NCI-H2227 (cell line): ENCODE results near the gene DPYSL5.
"Not testable (repeated sequence)": the region's sequence is repeated elsewhere in the genome, so short reads cannot be mapped to it uniquely, and the experiment has no call there.

ENCODE experiments used
- DNase-seq: peaks from one replicate; lab custom pipeline; 2025; ENCODE audit not compliant: unreplicated experiment; lab: John Stamatoyannopoulos, UW

DPYSL5 gene

DNA sequence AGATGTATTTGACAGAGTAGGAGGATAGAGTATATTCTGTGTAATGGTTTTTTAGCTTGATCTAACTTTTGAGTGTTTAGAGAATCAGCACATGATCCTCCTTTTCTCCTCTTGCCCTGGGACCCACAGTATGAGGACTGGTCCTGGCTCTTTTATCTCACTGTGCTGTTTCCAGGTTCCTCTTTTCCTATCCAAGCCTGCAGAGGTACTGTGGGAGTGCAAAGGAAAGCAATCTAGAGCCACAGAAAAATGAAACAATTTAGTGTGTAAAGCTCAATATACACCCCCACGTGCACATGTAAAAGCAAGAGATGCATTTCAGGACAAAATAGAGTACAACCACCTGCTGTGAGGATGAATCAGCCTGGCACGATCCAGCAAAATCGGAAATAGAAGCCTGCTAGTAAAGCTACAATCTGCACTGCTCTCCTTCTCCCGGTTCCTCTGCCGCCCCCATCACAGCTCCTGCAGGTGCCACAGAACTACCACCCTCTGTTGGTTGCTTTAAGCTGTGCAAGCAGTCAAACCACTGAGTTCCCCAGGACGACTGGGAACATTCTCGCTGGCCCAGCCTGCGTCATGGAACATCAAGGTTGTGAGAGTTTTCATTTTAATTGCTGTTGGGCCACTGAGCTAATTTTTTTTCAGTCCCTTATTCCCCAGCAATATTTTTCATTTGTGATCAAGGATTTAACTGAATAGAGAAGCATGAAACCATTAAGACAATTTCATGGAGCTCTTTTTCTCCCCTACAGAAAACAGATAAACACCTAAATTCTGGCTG lies 74.7 kb downstream of the DPYSL5 start:
- DNase-seq: peak; percentile 84

DNA sequence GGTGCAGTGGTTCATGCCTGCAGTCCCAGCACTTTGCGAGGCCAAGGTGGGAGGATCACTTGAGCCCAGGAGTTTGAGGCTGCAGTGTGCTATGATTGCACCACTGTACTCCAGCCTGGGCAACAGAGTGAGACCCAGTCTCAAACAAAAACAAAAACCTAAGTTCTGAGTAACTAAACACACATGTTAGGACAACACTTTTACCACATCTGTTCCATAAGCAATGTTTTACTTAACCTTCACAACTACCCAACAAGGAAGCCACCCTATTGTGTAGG lies 75.2 kb downstream of the DPYSL5 start:
- DNase-seq: not testable (repeated sequence)

DNA sequence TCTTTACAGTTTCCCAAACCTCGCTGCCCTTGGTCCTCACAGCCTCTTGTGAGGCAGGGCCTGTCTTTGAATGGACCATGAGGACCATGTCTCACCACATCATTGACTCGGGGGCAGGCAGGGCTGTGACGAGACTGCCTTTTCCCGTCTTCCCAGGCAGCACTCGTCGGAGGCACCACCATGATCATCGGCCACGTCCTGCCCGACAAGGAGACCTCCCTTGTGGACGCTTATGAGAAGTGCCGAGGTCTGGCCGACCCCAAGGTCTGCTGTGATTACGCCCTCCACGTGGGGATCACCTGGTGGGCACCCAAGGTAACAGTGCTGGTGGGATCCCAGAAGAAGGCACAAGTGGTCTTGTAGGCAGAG lies 76.8 kb downstream of the DPYSL5 start:
- DNase-seq: no peak

GRCh38 chr2:26925100-26925791 lies 77.3 kb downstream of the DPYSL5 start:
- DNase-seq: no peak

GRCh38 chr2:26927221-26927620 lies 79.3 kb downstream of the DPYSL5 start:
- no peak for DNase-seq

- no peak for DNase-seq
Observed at GRCh38 chr2:26932974-26933373, 85.0 kb downstream of the DPYSL5 start.

GRCh38 chr2:26933431-26934334 lies 85.8 kb downstream of the DPYSL5 start:
- DNase-seq: no peak

- DNase-seq: no peak
Observed at GRCh38 chr2:26934335-26934724, 86.4 kb downstream of the DPYSL5 start.

DNA sequence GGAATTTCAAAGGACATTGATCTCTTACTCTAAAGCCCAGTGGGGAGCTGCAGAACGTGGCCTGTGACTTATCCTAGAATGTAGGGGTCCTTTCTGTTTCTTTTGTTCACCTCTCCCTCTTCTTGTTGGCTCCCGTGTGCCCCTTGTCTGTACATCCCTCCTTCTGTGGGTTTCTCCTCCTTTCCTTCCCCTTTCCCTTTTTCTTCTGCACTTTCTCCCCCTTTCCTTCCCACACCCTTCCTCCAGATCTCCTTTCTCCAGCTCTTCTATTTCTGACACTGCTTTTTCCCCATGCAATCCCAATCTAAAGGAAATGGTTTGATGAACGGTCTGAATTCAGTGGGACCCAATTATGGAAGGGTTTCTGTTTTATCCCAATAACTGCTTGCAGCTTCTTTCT lies 87.1 kb downstream of the DPYSL5 start:
- DNase-seq: no peak

DNA sequence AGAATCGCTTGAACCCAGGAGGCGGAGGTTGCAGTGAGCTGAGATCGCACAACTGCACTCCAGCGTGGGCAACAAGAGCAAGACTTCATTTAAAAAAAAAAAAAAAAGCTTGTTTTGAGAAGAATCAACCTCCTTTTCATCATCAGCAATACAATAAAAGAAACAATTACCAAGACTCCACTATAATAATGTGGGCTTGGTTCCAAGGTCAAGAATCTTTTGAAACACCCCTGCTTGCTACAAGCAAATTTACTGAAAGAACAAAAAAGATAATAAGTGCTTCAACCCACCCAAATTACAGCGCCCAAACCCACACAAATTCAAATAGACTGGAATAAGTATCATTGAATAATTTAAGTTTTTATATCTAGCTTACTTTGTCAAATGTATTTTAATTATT lies 88.9 kb downstream of the DPYSL5 start:
- DNase-seq: peak; percentile 34

DNA sequence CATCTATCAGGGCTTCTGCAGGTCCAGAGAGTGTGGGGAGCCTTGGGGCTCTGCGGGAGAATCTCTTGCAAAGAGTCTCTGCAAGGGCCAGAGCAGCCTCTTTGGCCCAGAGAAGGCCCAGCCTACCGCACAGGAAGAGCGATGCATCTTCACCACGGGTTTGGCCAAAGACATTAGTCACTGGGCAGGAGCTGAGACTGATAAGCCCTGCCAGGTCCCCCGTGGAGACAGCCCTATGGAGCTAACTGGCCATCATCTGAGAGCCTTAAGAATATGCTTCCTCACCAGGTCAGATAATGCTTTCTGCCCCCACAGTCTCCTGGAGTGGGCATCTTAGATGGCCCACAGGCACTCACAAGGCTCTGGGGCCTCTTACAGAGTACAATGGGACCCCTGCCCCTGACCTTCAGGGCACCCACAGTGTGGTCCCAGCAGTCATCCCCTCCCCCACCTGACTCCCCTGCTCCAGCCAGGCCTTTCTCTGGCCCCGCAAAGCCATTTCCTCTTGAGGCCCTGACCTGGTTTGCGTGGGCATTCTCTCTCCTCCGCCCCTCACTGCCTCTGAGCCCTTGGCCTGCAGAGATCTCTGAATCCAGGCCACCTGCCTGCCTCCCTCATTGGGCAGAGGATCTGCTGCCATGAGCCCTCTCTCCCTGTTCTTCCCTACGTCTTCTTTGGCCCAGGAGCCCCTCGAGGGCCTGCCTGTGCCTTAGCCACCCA lies 90.6 kb downstream of the DPYSL5 start:
- no peak for DNase-seq

DNA sequence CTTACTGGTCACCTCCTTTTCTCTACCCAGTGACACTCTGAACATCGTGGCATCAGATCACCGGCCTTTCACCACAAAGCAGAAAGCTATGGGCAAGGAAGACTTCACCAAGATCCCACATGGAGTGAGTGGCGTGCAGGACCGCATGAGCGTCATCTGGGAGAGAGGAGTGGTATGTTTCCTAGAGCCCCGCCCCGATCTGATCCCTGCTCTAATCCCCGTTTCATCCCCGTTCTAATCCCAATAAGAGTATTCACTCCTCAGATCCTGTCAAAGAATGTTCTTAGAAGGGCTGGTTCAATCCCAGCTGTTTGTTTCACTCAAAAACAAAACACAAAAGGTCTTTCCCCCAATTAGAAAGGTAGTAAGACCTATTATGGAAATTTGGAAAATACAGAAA lies 92.1 kb downstream of the DPYSL5 start:
- DNase-seq: no peak

DNA sequence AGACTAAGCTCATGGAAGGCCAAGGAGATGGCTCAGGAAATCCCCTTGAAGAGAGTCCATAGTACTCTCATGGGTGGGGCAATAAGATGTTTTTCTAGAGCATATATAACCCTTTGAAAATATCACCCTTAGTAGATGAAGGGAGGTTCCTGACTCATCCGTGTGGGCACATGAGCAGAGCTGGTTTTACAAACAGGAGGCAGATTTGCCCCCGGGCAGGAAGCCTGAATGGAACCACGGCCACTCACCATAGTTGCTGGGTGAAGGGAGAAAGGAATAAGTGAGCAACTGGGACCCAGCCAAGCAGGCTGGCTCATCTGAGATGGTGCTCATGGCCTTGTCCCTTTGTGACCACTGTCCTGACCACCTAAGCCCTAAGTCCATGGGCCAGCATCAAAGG lies 93.6 kb downstream of the DPYSL5 start:
- no peak for DNase-seq

DNA sequence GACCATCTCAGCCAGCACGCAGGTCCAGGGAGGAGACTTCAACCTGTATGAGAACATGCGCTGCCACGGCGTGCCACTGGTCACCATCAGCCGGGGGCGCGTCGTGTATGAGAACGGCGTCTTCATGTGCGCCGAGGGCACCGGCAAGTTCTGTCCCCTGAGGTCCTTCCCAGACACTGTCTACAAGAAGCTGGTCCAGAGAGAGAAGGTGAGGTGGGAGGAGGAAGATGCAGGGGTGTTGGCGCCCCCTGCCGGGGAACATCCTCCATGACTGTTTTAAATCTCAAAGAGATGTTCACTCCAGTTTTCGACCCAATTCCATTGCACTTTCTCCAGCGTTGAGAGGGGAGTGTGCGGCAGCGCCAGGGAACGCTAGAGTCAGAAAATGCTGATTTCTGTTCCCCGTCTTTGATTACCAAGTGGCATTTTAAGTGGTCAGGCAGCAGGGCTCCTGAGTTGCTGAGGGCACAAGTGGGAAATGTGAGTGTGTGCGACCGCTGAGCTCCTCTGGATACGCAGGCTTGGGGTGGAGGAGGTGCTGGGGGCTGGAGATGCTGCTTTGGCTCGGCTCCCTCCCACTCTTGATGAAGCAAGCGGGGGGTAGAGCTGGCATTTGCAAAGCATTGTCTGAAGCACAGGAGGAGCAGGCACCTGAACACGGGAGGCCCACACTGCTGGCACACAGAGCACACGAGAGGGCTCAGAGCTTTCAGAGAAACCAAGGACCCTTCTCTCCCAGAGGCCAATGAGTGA lies 94.8 kb downstream of the DPYSL5 start:
- DNase-seq: peak; percentile 64

- no peak for DNase-seq
Observed at GRCh38 chr2:26945991-26946750, 98.2 kb downstream of the DPYSL5 start.

DNA sequence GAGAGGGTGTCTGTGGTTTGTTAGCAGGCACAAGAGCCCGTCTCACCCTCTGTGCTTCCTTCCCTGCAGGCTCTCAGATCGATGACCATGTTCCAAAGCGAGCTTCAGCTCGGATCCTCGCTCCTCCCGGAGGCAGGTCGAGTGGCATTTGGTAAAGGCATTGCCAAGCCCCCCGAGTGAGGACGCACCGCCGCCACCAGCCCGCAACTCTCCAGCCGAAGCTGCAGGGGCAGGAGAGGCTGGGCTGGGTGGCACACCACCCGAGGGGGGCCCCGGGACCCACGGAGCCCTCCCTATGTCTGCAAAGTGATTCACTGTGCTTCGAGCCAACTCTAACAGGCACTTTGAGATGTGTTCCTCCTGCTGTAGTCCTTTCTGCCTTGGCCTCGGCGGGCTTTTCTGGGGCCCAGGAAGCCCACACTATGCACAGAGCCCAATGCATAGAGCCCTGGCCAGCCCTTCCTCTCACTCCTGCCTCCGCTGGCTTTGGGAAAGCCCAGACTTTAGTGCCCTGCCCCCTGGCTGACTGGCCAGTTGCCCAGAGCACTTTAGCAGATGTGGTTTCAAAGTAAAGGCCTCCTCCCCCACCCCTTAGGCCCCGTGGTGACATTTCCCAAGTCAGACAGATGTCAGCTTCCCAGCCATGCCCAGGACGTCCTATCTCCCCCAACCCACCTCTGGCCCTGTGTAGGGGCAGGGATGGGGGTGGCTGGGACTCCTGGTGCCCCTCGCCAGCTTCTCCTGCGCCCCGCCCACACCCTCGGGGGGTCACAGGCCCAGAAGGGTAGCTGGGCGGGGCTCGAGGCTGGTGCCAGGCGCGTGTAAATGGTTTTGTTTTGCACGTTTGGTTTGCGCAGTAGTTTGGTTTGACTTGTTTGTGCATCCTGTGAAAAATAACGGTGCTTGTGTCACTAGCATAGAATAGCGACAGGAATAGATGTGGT lies 99.2 kb downstream of the DPYSL5 start:
- DNase-seq: no peak

DNA sequence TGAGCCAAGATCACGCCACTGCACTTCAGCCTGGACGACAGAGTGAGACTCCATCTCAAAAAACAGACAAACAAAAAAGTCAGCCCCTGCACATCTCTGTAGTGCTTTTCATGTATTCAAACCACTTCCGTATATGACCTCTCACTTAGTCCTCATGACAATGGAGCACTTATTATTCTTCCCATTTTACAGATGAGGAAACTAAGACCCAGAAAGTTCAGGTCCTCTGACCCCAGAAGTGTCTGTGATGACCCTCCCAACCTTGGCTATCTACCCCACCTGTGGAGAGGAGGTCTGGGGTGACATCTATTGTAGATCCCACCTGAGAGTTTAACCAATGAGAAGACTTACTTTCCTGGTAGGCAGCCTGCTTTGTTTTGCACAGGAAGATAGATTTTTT lies 100.9 kb downstream of the DPYSL5 start:
- DNase-seq: no peak

DNA sequence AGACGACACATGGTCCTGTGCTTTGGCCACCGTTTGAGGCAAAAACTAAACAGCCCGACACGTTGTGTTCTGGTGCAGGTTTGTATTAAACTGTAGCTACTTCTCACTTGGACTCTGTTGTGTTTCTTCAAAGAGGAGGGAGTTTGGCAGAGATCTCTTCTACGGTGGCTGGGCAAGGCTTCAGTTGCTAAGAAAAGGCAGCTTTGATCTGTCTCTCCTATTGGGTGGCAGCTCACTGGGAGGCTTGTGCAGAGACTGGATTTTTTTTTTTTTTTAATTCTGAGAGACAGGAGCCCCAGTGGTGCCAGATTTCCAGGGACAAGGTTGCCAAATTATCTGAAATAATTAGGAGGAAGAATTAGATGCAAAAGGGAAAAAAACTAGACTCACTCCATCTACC lies 102.3 kb downstream of the DPYSL5 start:
- no peak for DNase-seq

DNA sequence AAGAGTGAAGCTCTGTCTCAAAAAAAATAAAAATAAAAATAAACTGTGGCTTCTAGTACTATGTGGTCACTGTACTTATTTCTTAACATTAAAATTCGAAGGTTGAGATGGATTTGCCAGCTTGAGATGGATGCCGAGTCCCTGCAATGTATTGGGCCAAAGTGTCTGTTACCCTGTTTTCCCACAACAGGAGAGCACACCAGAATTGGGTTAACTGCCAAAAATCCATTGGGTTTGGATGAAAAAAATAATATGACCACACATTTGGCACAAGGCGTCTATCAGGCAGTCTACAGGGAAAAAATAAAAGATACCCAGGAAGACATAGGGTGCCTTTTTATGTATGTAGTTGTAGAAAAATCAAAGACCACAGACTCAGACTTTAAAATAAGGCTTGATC lies 103.3 kb downstream of the DPYSL5 start:
- no peak for DNase-seq
